Stimulated activated CD8-positive, alpha-beta memory T cell treated with anti-CD3 and anti-CD28 coated beads, Interleukin-4, amount 100 ng/mL, for 24 hours (primary cell): Measurements from ENCODE around the gene SNRNP70.
A peak's percentile ranks its signal among the peaks of the same experiment; 100 is the strongest.
"Not testable (repeated sequence)": the region's sequence is repeated elsewhere in the genome, so short reads cannot be mapped to it uniquely, and the experiment has no call there.

Experiments
- DNase-seq: peaks from one replicate; pipeline ENCODE4 v3.0.0-alpha.2; 2020; ENCODE audit warnings: low read depth

Gene SNRNP70

GRCh38 chr19:49085020-49085867 lies at the start of gene SNRNP70:
Gene SNRNP70, plus strand, starts transcription at chr19:49085451. Its CDS starts 964 bp downstream, at chr19:49086415.
- peak; percentile 98 for DNase-seq

- DNase-seq, result peak; percentile 40
These were observed 48.4 kb upstream of the SNRNP70 start, which contains the start of gene CGB1 for GRCh38 chr19:49036815-49037214. Gene CGB1, minus strand, starts transcription at chr19:49036895. Its CDS starts 184 bp downstream, at chr19:49036711.

- DNase-seq, result not testable (repeated sequence)
These were observed 47.1 kb upstream of the SNRNP70 start for GRCh38 chr19:49038111-49038510.

GRCh38 chr19:49038557-49039276 lies 46.5 kb upstream of the SNRNP70 start:
- not testable (repeated sequence) for DNase-seq

- not testable (repeated sequence) for DNase-seq
These were observed 45.5 kb upstream of the SNRNP70 start for GRCh38 chr19:49039736-49040135.

GRCh38 chr19:49042177-49042576 lies 43.1 kb upstream of the SNRNP70 start:
- no peak for DNase-seq

GRCh38 chr19:49042666-49043065 lies 42.6 kb upstream of the SNRNP70 start:
- DNase-seq, result not testable (repeated sequence)

- DNase-seq, result not testable (repeated sequence)
These were observed 41.7 kb upstream of the SNRNP70 start, which contains the start of gene CGB5 for GRCh38 chr19:49043548-49043947. Gene CGB5, plus strand, starts transcription at chr19:49043848. Its CDS starts 362 bp downstream, at chr19:49044210.

- DNase-seq, result not testable (repeated sequence)
These were observed 36.2 kb upstream of the SNRNP70 start, which contains the start of gene CGB8 for GRCh38 chr19:49049011-49049410. Gene CGB8, minus strand, starts transcription at chr19:49049111. Its CDS starts 372 bp downstream, at chr19:49048739.

- not testable (repeated sequence) for DNase-seq
These were observed 35.4 kb upstream of the SNRNP70 start for GRCh38 chr19:49049834-49050233.

- DNase-seq, result not testable (repeated sequence)
These were observed 34.7 kb upstream of the SNRNP70 start for GRCh38 chr19:49050376-49051033.

- DNase-seq, result peak; percentile 38
These were observed 28.9 kb upstream of the SNRNP70 start for GRCh38 chr19:49056101-49056901.

- not testable (repeated sequence) for DNase-seq
These were observed 28.2 kb upstream of the SNRNP70 start for GRCh38 chr19:49056902-49057596.

- no peak for DNase-seq
These were observed 27.5 kb upstream of the SNRNP70 start, which contains the start of gene CGB7 for GRCh38 chr19:49057636-49058234. Gene CGB7, minus strand, starts transcription at chr19:49057749. Its CDS starts 2,374 bp downstream, at chr19:49055375.

- no peak for DNase-seq
These were observed 26.7 kb upstream of the SNRNP70 start for GRCh38 chr19:49058562-49058961.

- DNase-seq, result no peak
These were observed 26.2 kb upstream of the SNRNP70 start for GRCh38 chr19:49059053-49059452.

GRCh38 chr19:49061000-49061399 lies 24.3 kb upstream of the SNRNP70 start:
- no peak for DNase-seq

- no peak for DNase-seq
These were observed 23.8 kb upstream of the SNRNP70 start for GRCh38 chr19:49061445-49061844.

- DNase-seq, result no peak
These were observed 21.1 kb upstream of the SNRNP70 start for GRCh38 chr19:49064029-49064629.
